CD4-positive, alpha-beta memory T cell (primary cell): ENCODE data around the gene FRMD5. TPM values are rescaled to one million over a fixed set of nuclear protein-coding genes. Genes with fewer than 3 reads are reported as not detected.
"Not testable (repeated sequence)": the region's sequence is repeated elsewhere in the genome, so short reads cannot be mapped to it uniquely, and the experiment has no call there.

Experiments used
- CTCF ChIA-PET: fragments of 350-600 bp; sonication (Branson Sonifier 250); formaldehyde crosslinking; loops from one replicate; lab custom pipeline; 2021; ENCODE audit warnings: inconsistent platforms; ENCODE audit not compliant: partially characterized antibody; lab: Charles Lee
- POLR2A ChIA-PET: fragments of 350-600 bp; sonication (Branson Sonifier 250); formaldehyde crosslinking; loops from one replicate; lab custom pipeline; 2021; ENCODE audit not compliant: partially characterized antibody; lab: Charles Lee
- DNase-seq, 5 donors: peaks; one replicate each; pipeline versions ENCODE4 v3.0.0 to v3.0.0-alpha.2; 2020 to 2022; ENCODE audit warnings: mixed read lengths in 1 of 5
- H3K27ac ChIP-seq: one replicate; pipeline ENCODE4 v1.7.0; 2013; ENCODE audit warnings: low read depth, low read length
- H3K27me3 ChIP-seq: 2 replicates; pipeline ENCODE4 v1.7.0; 2013; ENCODE audit warnings: mild to moderate bottlenecking, low read length, moderate library complexity; ENCODE audit not compliant: insufficient read depth
- H3K36me3 ChIP-seq: 2 replicates; pipeline ENCODE4 v1.7.0; 2013; ENCODE audit warnings: mild to moderate bottlenecking, low read length, moderate library complexity; ENCODE audit not compliant: insufficient read depth
- H3K4me1 ChIP-seq: 2 replicates; pipeline ENCODE4 v1.7.0; 2013; ENCODE audit warnings: mild to moderate bottlenecking, low read length, moderate library complexity; ENCODE audit not compliant: insufficient read depth
- H3K4me3 ChIP-seq, 2 donors: one replicate each; pipeline ENCODE4 v1.7.0; 2013; ENCODE audit warnings: low read length in 2 of 2, mild to moderate bottlenecking in 1 of 2
- H3K9me3 ChIP-seq, 2 donors: one replicate each; pipeline ENCODE4 v1.7.0; 2013; ENCODE audit warnings: low read length in 2 of 2, control low read depth in 1 of 2; ENCODE audit not compliant: control insufficient read depth in 1 of 2
- H3K27ac Mint-ChIP-seq, 7 donors: one replicate each; pipeline ENCODE4 v1.8.0; 2020 to 2021; ENCODE audit warnings: mixed read lengths in 7 of 7, mild to moderate bottlenecking in 6 of 7, inconsistent platforms in 3 of 7, moderate library complexity in 3 of 7
- H3K27me3 Mint-ChIP-seq, 2 donors: one replicate each; pipeline ENCODE4 v1.8.0; 2020 to 2021; ENCODE audit warnings: mixed read lengths in 2 of 2
- H3K36me3 Mint-ChIP-seq, 2 donors: one replicate each; pipeline ENCODE4 v1.8.0; 2020 to 2021; ENCODE audit warnings: mixed read lengths in 2 of 2, inconsistent platforms in 1 of 2, mild to moderate bottlenecking in 1 of 2
- H3K4me1 Mint-ChIP-seq, 4 donors: one replicate each; pipeline ENCODE4 v1.8.0; 2020 to 2021; ENCODE audit warnings: mixed read lengths in 4 of 4, mild to moderate bottlenecking in 1 of 4
- H3K4me3 Mint-ChIP-seq, 8 donors: one replicate each; pipeline ENCODE4 v1.8.0; 2020 to 2021; ENCODE audit warnings: mixed read lengths in 8 of 8, mild to moderate bottlenecking in 7 of 8, moderate library complexity in 6 of 8, inconsistent platforms in 3 of 8
- H3K9me3 Mint-ChIP-seq, 8 donors: one replicate each; pipeline ENCODE4 v1.8.0; 2020 to 2021; ENCODE audit warnings: mixed read lengths in 8 of 8, mild to moderate bottlenecking in 5 of 8, inconsistent platforms in 3 of 8, moderate library complexity in 1 of 8
- intact Hi-C: fragments of 100-400 bp; cut with micrococcal nuclease; formaldehyde crosslinking; loops from one replicate; pipeline ENCODE4 v1.15.1; 2023
- polyA plus RNA-seq, 2 donors: library from polyadenylated mRNA; unstranded; fragments of 300-500 nt; fragmentation: Illumina TruSeq; gene quantifications; one replicate each; pipeline ENCODE4 v1.2.3, GENCODE V29; 2021
- total RNA-seq, 2 experiments: library from RNA; stranded (reverse); gene quantifications; one replicate each; pipeline ENCODE4 v1.2.3, GENCODE V29; 2021

Gene FRMD5
- under 1 TPM in 1 of 2 experiments, not detected in 1; 0.08 TPM for total RNA-seq
- polyA plus RNA-seq = under 1 TPM in 1 of 2 donors, not detected in 1; 0.47 TPM

GRCh38 chr15:44195151-44195740 lies at the start of gene FRMD5:
TSS of gene FRMD5 (minus strand) at chr15:44195271.
- Mint-ChIP-seq H3K9me3 (peaks cover 0 to 1% (median 0%) of the 10 kb centered on the region in 8 donors), H3K4me3 (peak within 1 kb of the TSS; percentile 85 to 94 (median 90)), H3K4me1 (peaks cover 10 to 28% (median 14%) of the 10 kb centered on the region in 4 donors), H3K36me3 (no peaks in the 10 kb centered on the region), H3K27ac (peak within 1 kb of the TSS in 6 of 7 donors; percentile 17 to 83 (median 68)), H3K27me3 (peaks cover 49 to 59% of the 10 kb centered on the region in 2 donors)
- CTCF ChIA-PET = no interaction called here
- peak; percentile 84 to 88 (median 86) for DNase-seq
- H3K9me3 ChIP-seq = no peaks in the 10 kb centered on the region
- peak within 1 kb of the TSS; percentile 24 to 54 for H3K4me3 ChIP-seq
- H3K36me3 ChIP-seq = no peaks in the 10 kb centered on the region
- H3K27me3 ChIP-seq = peaks cover 33% of the 10 kb centered on the region
- H3K27ac ChIP-seq = no peak within 1 kb of the TSS
- POLR2A ChIA-PET = interaction anchor here (0.8 to 1.2 kb wide), 2 partner anchors 92 to 371 kb away, joined by 4 read pairs; partner anchors contain the start of gene MFAP1
- intact Hi-C loops = loop anchor here (2.0 kb wide), 1 partner anchor 94 kb away; the partner anchor contains the start of gene GOLM2
- peaks cover 16% of the 10 kb centered on the region for H3K4me1 ChIP-seq

- H3K4me3 Mint-ChIP-seq = no peak overlapping the region
- DNase-seq = no peak
- H3K27me3 Mint-ChIP-seq = peaks cover 0 to 10% of the 10 kb centered on the region in 2 donors
- H3K36me3 Mint-ChIP-seq = no peaks in the 10 kb centered on the region
- no peaks in the 10 kb centered on the region for H3K4me1 Mint-ChIP-seq
- H3K27ac ChIP-seq = no peak overlapping the region
- POLR2A ChIA-PET = interaction anchor here (1.2 kb wide), 1 partner anchor 44 kb away, joined by 3 read pairs; the partner anchor contains the start of gene GOLM2
- H3K27ac Mint-ChIP-seq = no peak overlapping the region
- no peaks in the 10 kb centered on the region for H3K4me1 ChIP-seq
- H3K9me3 Mint-ChIP-seq = peaks cover 0 to 2% (median 0%) of the 10 kb centered on the region in 8 donors
- no peaks in the 10 kb centered on the region for H3K9me3 ChIP-seq
- H3K4me3 ChIP-seq = no peak overlapping the region
- H3K36me3 ChIP-seq = no peaks in the 10 kb centered on the region
- no peaks in the 10 kb centered on the region for H3K27me3 ChIP-seq
- intact Hi-C loops = no loop called here
- CTCF ChIA-PET = interaction anchor here (1.1 kb wide), 1 partner anchor 11 kb away, joined by 3 read pairs; no protein-coding TSS in a partner anchor
Measured at GRCh38 chr15:44243829-44244228, 48.8 kb upstream of the FRMD5 start.

- H3K36me3 ChIP-seq = no peaks in the 10 kb centered on the region
- H3K27ac ChIP-seq = no peak overlapping the region
- Mint-ChIP-seq H3K4me1 (no peaks in the 10 kb centered on the region), H3K9me3 (peaks cover 0 to 2% (median 0%) of the 10 kb centered on the region in 8 donors), H3K27ac (no peak overlapping the region), H3K27me3 (peaks cover 0 to 11% of the 10 kb centered on the region in 2 donors), H3K4me3 (no peak overlapping the region), H3K36me3 (no peaks in the 10 kb centered on the region)
- no peaks in the 10 kb centered on the region for H3K4me1 ChIP-seq
- CTCF ChIA-PET = interaction anchor here (1.1 kb wide), 1 partner anchor 10 kb away, joined by 3 read pairs; no protein-coding TSS in a partner anchor
- intact Hi-C loops = no loop called here
- no peak for DNase-seq
- POLR2A ChIA-PET = interaction anchor here (1.2 kb wide), 1 partner anchor 45 kb away, joined by 3 read pairs; the partner anchor contains the start of gene GOLM2
- no peak overlapping the region for H3K4me3 ChIP-seq
- H3K9me3 ChIP-seq = no peaks in the 10 kb centered on the region
- H3K27me3 ChIP-seq = no peaks in the 10 kb centered on the region
Measured at GRCh38 chr15:44243141-44243540, 48.1 kb upstream of the FRMD5 start.

- Mint-ChIP-seq H3K27ac (no peak overlapping the region), H3K4me3 (no peak overlapping the region), H3K4me1 (no peaks in the 10 kb centered on the region), H3K9me3 (peaks cover 0 to 2% (median 0%) of the 10 kb centered on the region in 8 donors), H3K27me3 (peaks cover 4 to 6% of the 10 kb centered on the region in 2 donors), H3K36me3 (no peaks in the 10 kb centered on the region)
- no peak overlapping the region for H3K27ac ChIP-seq
- no peaks in the 10 kb centered on the region for H3K36me3 ChIP-seq
- no peaks in the 10 kb centered on the region for H3K27me3 ChIP-seq
- ChIA-PET POLR2A (interaction anchor here (0.6 kb wide), 2 partner anchors 65 to 150 kb away, joined by 3 read pairs; no protein-coding TSS in a partner anchor), CTCF (interaction anchor here (1.2 kb wide), 1 partner anchor 9 kb away, joined by 4 read pairs; no protein-coding TSS in a partner anchor)
- DNase-seq = no peak
- H3K4me3 ChIP-seq = no peak overlapping the region
- intact Hi-C loops = no loop called here
- H3K4me1 ChIP-seq = no peaks in the 10 kb centered on the region
- no peaks in the 10 kb centered on the region for H3K9me3 ChIP-seq
Measured at GRCh38 chr15:44231842-44232241, 36.8 kb upstream of the FRMD5 start.

- CTCF ChIA-PET = interaction anchor here (0.7 kb wide), 2 partner anchors 161 to 307 kb away, joined by 3 read pairs; no protein-coding TSS in a partner anchor
- H3K9me3 Mint-ChIP-seq, H3K4me1 Mint-ChIP-seq, H3K4me3 Mint-ChIP-seq, H3K27ac Mint-ChIP-seq, intact Hi-C loops, H3K4me3 ChIP-seq, H3K36me3 ChIP-seq, H3K36me3 Mint-ChIP-seq, H3K27me3 ChIP-seq, H3K9me3 ChIP-seq, H3K4me1 ChIP-seq, DNase-seq, POLR2A ChIA-PET, H3K27ac ChIP-seq: not testable (repeated sequence)
- H3K27me3 Mint-ChIP-seq = peaks cover 3 to 20% of the 10 kb centered on the region in 2 donors
Measured at GRCh38 chr15:44229301-44229700, 34.2 kb upstream of the FRMD5 start.

- no peak overlapping the region for H3K27ac ChIP-seq
- no peaks in the 10 kb centered on the region for H3K9me3 ChIP-seq
- DNase-seq = no peak
- Mint-ChIP-seq H3K4me3 (no peak overlapping the region), H3K27me3 (peaks cover 6 to 21% of the 10 kb centered on the region in 2 donors), H3K9me3 (peaks cover 0 to 2% (median 0%) of the 10 kb centered on the region in 8 donors), H3K27ac (no peak overlapping the region), H3K4me1 (no peaks in the 10 kb centered on the region), H3K36me3 (no peaks in the 10 kb centered on the region)
- intact Hi-C loops = no loop called here
- H3K4me1 ChIP-seq = no peaks in the 10 kb centered on the region
- H3K27me3 ChIP-seq = peaks cover 5% of the 10 kb centered on the region
- POLR2A ChIA-PET = no interaction called here
- H3K4me3 ChIP-seq = no peak overlapping the region
- CTCF ChIA-PET = no interaction called here
- H3K36me3 ChIP-seq = no peaks in the 10 kb centered on the region
Measured at GRCh38 chr15:44227584-44227983, 32.5 kb upstream of the FRMD5 start.

GRCh38 chr15:44227001-44227400 lies 31.9 kb upstream of the FRMD5 start:
- H3K36me3 Mint-ChIP-seq, CTCF ChIA-PET, intact Hi-C loops, H3K9me3 ChIP-seq, H3K4me1 ChIP-seq, H3K4me1 Mint-ChIP-seq, H3K36me3 ChIP-seq, H3K9me3 Mint-ChIP-seq, POLR2A ChIA-PET, H3K4me3 Mint-ChIP-seq, H3K27ac ChIP-seq, DNase-seq, H3K4me3 ChIP-seq, H3K27me3 ChIP-seq: not testable (repeated sequence)
- peaks cover 6 to 23% of the 10 kb centered on the region in 2 donors for H3K27me3 Mint-ChIP-seq
- peak overlapping the region in 1 of 7 donors; percentile 72 for H3K27ac Mint-ChIP-seq
